GM23338 (cell line): ENCODE data around the gene CTNNAL1.

Source experiments
- CREB1 ChIP-seq: fragments of 250-450 bp; sonication (Bioruptor Pico); IDR thresholded peaks from 2 replicates; pipeline ENCODE4 v1.5.0; 2020; ENCODE audit warnings: low read depth, mild to moderate bottlenecking, moderate library complexity
- CTCF ChIP-seq, 2 experiments: fragments of 200-600 bp in 1 of 2; sonication (generic) in 1 of 2; conservative IDR thresholded peaks; 2 replicates each; pipeline versions ENCODE4 v1.5.1 to v1.6.1; 2016 to 2017; ENCODE audit warnings: antibody characterized with exemption in 2 of 2, low read depth in 2 of 2, mild to moderate bottlenecking in 2 of 2, moderate library complexity in 1 of 2
- ETS1 ChIP-seq: IDR thresholded peaks from 2 replicates; pipeline ENCODE4 v1.6.1; 2016; ENCODE audit warnings: antibody characterized with exemption
- EZH2 ChIP-seq: fragments of 200-600 bp; sonication (generic); IDR thresholded peaks from one replicate; pipeline ENCODE4 v1.8.0; 2017; ENCODE audit warnings: antibody characterized with exemption, mild to moderate bottlenecking, low read depth; ENCODE audit not compliant: unreplicated experiment
- EZH2phosphoT487 ChIP-seq: fragments of 200-600 bp; sonication (generic); IDR thresholded peaks from one replicate; pipeline ENCODE4 v1.8.1; 2018; ENCODE audit warnings: antibody characterized with exemption; ENCODE audit not compliant: unreplicated experiment
- JUNB ChIP-seq: IDR thresholded peaks from one replicate; pipeline ENCODE4 v1.6.1; 2016; ENCODE audit warnings: antibody characterized with exemption; ENCODE audit not compliant: unreplicated experiment
- POLR2AphosphoS5 ChIP-seq: IDR thresholded peaks from 2 replicates; pipeline ENCODE4 v1.6.1; 2016; ENCODE audit warnings: antibody characterized with exemption, low read depth
- REST ChIP-seq: IDR thresholded peaks from one replicate; pipeline ENCODE4 v1.6.1; 2018; ENCODE audit warnings: antibody characterized with exemption; ENCODE audit not compliant: unreplicated experiment
- STAT1 ChIP-seq: IDR thresholded peaks from one replicate; pipeline ENCODE4 v1.6.1; 2016; ENCODE audit warnings: antibody characterized with exemption; ENCODE audit not compliant: unreplicated experiment
- ZNF114 ChIP-seq: fragments of 250-450 bp; sonication (Bioruptor Pico); IDR thresholded peaks from 2 replicates; pipeline ENCODE4 v1.5.0; 2020; ENCODE audit warnings: mild to moderate bottlenecking, moderate library complexity
- ZNF331 ChIP-seq: fragments of 250-450 bp; sonication (Bioruptor Pico); IDR thresholded peaks from 2 replicates; pipeline ENCODE4 v1.5.0; 2020; ENCODE audit warnings: low read depth, mild to moderate bottlenecking, moderate library complexity
- ZNF462 ChIP-seq: fragments of 250-450 bp; sonication (Bioruptor Pico); IDR thresholded peaks from 2 replicates; pipeline ENCODE4 v1.5.0; 2020; ENCODE audit warnings: mild to moderate bottlenecking, moderate library complexity

GRCh38 chr9:108963459-108964143 lies 49.7 kb downstream of the CTNNAL1 start:
- no peak for TF ChIP-seq CTCF (conservative IDR thresholded peaks at IDR 0.05; ENCODE audit: low read depth in 2 of 2)
- TF ChIP-seq REST = no peak
- TF ChIP-seq ETS1 = no peak
- no peak for TF ChIP-seq EZH2phosphoT487
- TF ChIP-seq STAT1 = no peak
- no peak for TF ChIP-seq EZH2
- no peak for TF ChIP-seq CREB1
- TF ChIP-seq ZNF114 = no peak
- no peak for TF ChIP-seq POLR2AphosphoS5
- no peak for TF ChIP-seq ZNF331 (CRISPR knock-in tag)
- TF ChIP-seq JUNB = no peak
- TF ChIP-seq ZNF462 (CRISPR knock-in tag) = no peak
